NCI-H1436 (cell line): Measurements from ENCODE around the gene CEBPE.
"Not testable (repeated sequence)": the region's sequence is repeated elsewhere in the genome, so short reads cannot be mapped to it uniquely, and the experiment has no call there.

Experiments used
- DNase-seq: peaks from one replicate; lab custom pipeline; 2025; lab: John Stamatoyannopoulos, UW

Gene CEBPE

DNA sequence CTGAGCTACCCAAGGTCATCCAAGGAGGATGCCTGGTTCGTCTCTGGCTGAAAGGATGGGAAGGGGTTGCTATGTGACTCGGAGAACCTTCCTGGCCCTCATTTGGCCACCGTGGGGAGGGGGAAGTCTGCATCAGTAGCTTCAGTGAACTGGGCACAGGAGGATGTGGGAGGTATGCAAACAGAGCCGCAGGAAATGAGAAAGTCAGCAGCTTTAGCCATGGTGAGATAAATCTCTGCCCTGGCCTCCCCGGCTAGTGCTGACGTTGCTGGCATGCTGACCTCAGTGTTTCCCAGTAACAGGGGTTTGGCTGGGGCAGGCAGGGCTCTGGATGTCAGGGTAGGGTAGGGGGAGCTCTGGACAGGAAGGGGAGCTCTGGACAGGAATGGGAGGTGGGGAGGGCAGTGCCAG, 2.3 kb upstream of the CEBPE start:
- DNase-seq, result no peak

DNA sequence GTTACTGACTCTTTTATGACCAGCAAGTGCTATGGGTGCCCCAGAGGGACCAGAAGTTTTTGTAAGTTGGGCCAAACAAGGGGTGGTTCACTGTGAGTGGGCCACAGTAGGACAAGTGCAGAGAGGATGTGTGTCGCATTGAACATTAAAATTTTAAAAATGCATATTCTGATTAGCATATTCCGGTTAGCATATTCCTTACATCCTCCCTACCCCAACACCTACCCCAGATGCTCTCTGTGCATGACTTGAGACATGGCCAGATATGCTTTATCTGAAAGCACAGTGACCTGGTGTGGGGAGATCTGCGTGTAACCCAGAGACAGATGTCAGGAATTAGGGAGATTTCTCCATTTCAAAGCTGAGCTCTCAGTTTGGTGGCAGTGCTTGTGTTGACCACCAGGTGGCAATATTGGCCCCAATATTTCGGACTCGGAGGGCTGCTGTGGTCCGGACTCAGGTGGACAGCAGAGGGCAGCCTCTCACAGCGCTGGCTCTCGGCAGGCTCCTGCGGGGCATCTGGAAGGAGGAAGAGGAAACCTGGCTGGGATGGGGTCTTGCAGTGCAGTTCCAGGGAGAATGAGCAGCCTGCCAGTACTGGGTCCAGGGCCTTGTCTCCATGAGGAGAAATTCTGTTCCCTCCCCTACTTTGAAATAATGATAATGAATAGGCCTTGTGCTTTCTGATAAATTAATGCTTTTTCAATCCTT, 1.6 kb upstream of the CEBPE start:
- peak; percentile 86 for DNase-seq

DNA sequence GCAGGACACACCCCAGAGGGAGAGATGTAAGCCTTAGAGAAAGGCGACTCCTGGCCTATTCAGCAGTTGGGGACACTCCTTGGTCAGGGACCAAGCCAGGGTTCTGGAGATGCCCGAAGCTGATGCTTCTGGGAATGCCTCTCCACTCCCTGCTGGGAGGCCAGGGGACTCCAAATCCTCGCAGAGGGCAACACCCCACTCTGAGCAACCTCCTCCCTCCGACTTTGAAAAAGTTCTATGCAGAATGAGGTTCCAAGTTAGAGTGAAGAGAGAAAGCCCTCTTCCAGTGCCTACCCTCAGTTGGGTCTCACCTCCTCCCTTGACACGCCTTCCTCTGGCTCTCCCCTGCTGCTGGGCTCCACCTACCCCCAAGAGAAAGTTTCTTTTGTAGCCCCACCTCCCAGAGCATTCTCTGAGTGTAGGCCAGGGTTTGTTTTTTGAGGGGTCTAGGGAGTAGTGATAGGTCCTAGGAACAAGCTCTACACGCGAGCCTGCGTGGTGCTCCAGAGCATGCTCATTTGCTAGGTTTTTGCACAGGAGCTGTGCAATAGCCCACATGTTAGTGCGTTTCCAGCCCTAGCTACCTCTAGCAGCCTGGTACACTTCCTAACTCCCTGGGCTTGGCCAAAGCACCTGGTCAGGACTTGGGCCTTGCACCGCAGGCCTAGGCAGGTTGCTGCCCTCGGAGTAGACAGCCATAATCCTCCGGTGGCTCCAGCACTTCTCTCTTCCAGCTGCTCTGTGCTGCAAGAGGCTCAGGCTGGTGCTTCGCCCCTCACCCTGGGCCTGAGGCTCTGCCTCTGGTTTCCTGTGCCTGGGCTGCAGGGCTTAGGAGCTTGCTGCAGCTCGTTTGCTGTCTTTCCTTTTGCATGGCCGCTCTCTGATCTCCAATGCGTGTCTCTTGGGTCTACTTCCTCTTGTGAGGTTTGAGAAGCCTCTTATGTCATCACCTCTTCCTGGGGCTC, 590 bp upstream of the CEBPE start:
- DNase-seq, result no peak

DNA sequence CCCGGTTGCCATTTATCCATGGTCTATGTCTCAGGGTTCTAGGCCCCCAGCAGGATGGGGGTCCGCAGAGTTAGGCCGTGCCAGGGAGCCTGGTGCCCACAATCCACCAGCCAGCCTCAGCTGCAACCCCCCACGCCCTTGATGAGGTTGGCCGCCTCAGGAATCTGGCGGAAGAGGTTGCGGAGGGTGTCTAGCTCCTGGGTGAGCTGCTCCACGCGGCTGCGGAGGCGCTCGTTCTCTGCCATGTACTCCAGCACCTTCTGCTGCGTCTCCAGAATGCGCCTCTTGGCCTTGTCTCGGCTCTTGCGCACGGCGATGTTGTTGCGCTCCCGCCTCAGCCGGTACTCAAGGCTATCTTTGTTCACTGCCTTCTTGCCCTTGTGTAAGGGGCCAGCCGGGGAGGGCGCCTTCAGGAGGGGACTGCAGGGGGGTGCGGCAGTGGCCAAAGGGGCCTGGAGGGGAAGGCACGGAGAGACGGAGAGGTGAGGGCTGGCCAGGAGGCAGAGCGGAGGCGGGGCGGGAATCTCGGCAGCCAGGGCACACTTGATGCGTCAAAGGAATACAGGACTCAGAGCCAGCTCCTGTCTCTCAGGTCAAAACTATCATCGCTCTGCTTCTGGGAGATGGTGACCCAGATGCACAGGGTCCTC, 1.6 kb downstream of the CEBPE start:
- no peak for DNase-seq

DNA sequence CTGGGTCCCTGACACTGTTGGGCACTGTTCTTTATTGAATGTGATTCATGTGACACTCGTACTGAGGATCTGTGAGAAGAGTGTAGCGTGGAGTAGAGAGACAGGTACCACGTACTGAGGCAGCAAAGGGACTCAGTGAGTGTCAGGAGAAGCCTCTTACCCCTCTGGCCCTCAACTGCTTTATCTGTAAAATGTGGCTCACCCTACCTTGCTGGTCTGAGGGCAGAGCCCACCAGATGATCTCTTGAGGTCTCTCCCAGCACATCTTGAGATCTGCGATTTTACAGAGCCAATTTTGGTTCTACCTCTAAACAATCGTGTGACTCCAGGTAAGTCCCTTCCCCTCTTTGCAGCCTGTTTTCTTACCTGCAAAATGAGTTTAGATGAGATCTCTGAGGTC, 3.1 kb downstream of the CEBPE start:
- DNase-seq, result no peak

DNA sequence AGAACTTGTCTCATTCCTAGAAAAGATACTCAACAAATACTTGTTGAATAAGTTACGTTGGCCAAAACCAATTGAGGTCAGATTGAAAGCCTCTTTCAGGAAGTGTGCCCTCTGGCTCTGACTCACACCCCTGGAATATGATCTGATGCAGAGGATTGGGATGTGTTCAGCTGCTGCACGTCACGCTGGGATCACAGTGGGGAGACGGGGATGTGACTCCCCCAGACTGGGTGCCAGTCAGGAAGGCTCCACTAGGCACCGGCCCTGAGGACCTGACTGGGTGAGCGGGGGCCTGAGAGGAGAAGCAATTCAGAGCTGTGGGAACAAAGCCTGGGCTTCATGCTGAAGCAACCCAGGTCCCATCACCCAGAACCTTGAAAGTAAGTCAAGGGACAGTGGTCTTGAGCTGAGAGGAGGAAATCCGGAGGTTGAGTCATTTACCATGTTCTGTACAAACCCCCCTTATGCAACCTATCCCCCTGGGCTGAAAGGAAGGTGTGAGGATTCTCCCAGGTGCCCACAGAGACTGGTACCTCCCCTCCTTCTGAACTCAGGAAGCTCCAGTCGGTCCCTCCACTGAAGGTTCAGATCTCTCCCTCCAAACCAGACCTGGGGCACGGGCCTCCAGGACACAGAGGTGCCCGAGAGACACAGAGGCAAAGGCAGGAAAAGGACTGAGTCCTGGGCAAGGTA, 3.9 kb downstream of the CEBPE start:
- no peak for DNase-seq

DNA sequence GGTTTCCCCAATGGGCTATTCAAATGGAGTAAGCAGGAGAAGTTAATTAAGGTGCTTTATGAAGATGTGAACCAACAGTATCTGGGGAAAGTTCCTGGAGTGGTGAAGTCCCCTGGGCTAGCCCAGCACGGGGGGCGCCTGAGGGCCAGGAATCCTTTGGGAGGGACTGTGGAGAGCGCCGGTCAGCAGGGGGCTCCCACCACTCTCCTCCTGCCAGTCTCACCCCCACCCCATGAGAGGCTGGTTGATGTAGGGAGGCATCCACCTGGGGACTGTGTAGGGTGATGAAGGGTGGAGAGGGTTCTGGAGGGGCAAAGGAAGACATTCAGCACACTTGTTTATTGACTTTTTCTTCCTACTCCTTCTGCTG, 4.4 kb downstream of the CEBPE start:
- no peak for DNase-seq

DNA sequence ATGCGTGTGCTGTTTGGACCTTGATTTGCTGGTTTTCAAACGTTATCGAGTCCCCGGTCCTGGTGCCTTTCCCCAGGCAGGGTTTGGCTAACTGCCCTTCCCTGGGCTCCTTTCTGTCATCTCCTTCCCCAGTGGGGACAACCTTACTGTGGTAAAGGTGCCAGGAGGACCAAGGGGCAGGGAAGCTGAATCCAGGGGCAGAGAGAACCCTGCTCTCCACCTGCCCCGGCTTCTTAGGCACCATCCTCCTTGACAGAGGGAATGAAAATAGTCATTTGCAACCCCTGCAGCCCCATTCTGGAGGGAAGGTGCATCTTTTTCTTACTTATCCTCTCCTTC, 5.0 kb downstream of the CEBPE start:
- DNase-seq, result no peak

DNA sequence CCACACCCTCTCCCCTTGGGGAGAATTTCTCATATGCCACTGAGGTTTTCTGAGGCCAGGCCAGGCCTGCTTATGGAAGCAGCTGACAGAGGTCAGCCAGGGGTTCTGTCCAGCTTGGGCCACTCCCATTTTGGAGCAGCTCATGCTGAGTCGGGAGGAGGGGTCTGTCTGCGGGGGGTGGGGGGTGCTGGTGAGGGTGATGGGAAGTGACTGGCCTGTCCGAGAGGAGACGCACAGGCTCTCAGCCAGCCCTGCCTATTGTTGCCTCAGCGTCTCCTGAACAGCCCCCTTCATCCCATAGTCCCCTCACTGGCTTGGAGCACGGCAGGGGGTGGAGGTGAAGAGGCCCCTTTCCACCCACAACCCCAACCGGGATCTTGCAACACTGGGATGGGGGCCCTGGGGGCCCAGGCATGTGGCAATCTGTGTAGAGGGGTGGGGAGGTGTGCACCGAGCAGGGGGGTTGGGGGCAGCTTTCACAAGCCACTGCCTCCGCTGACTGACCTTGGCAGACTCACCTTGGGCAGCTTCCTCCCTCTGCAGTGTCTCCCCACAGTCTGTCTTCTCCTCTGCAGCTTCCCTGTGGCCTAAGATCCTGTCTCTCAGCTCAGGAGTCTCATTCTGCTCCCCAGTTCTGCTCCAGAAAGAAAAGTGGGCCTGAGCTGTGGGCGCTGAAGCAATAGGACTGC, 5.5 kb downstream of the CEBPE start:
- no peak for DNase-seq

DNA sequence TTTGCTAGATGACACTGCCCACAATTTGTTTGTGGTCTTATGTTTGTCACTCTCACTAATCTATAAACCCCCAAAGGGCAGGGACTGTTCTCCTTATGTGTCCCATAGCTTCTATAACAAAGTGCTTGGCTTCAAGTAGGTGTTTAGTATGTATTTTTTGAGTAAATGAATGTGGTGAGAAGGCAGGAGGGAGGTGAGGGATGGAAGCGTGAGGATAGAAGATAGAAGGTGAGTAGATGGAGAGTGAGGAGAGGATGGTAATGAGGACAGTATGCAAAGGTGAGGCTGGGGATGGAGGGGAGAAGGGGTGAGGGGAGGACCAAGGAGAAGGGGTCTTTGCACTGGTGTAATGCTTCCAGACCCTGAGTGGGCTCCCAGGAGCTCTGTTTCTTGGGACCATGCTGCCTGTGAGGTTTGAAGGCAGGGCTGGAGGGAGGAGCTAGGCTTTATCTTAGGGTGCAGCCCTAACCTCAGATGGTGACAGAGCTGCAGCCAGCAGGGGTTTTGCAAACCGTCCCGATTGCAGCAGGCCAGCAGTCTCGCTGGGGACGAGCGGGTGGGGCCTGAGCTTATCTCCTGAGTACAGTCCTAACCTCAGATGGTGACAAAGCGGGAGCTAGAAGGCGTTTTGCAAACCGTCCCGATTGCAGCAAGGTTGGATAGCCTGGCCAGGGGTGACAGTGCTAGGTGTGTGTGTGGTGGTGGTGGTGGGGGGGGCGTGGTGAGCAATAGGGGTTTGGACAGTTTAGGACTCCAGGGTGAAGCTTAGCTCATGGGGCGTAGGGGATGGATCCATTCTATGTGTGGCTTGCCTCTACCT, 6.5 kb downstream of the CEBPE start:
- DNase-seq, result no peak

DNA sequence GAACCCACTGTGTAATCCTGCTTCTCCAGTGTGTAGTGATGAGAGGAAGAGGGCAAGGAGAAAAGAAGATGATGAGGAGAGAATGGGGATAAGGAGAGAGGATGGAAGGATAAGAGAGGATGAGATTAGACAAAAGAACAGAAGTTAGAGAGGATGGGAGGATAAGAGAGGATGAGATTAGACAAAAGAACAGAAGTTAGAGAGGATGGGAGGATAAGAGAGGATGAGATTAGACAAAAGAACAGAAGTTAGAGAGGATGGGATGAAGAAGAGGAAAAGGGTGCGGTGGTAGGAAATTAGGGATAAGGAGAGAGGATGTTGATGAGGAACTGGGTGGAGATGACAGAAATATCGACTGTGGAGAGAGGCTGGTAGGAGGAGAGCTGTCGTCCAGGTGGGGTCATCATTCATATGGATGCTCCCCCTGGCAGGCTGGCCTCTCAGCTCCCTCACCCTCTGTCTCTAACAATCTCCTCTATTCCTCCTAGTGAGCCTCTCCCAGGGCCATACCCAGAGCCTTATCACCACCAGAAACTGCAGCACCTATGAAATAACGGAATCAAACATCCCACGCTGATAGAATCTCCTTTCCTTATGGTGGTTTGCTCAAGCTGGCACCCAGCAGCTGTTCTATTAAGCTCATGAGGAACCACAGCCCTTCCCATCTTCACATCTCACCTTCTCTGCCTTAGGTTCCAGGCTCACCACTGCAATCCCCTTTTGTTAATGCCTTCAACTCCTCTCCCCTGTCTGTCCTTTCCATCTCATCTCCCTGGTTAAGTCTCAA, 8.3 kb downstream of the CEBPE start:
- no peak for DNase-seq

DNA sequence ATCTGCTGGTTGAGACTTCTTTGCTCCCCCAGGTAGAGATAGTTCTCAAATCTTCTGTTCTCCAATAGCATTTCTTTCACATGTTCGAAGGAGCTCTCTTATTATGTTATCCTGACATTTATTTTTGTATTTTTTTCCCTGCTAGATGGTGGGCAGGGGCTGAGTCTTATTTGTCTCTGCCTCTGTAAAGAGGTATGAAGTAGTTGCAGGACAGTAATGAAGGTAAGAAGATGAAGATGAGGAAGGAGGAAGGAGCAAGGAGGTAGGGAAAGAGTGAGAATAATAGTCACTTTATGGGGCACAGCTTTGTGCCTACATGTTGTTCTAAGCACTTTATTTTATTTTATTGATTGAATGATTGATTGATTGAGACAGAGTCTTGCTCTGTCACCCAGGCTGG, 9.3 kb downstream of the CEBPE start:
- no peak for DNase-seq

DNA sequence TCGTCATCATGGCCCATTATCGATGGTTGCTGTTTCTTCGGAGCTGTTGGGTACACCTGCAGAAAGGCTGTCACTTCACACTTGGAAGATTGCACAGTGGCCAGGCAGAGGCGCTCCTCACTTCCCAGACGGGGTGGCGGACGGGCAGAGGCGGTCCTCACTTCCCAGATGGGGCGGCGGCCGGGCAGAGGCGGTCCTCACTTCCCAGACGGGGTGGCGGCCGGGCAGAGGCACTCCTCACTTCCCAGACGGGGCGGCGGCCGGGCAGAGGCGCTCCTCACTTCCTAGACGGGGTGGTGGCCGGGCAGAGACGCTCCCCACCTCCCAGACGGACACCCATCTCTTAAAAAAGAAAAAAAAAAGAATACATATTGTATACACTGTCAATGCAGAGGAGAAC, 10.9 kb downstream of the CEBPE start:
- not testable (repeated sequence) for DNase-seq

DNA sequence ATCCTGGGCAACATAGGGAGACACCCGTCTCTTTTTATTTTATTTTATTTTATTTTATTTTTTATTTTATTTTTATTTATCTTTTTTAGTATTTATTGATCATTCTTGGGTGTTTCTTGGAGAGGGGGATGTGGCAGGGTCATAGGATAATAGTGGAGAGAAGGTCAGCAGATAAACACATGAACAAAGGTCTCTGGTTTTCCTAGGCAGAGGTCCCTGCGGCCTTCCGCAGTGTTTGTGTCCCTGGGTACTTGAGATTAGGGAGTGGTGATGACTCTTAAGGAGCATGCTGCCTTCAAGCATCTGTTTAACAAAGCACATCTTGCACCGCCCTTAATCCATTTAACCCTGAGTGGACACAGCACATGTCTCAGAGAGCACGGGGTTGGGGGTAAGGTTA, 11.4 kb downstream of the CEBPE start:
- DNase-seq, result not testable (repeated sequence)

DNA sequence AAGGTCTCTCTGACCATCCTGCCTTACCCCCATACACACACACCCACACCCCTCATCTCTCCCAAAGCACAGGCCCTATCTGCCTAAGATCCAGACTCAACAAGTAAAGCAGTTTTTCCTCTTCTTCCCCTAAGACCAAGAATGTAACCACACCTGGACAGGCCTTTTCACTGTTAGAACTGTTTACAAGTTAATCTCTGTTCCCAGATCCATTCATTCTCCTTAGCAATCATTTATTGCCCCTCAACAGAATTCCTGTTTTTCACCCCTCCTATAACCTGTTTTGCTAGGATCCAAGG, 12.4 kb downstream of the CEBPE start:
- DNase-seq, result no peak

DNA sequence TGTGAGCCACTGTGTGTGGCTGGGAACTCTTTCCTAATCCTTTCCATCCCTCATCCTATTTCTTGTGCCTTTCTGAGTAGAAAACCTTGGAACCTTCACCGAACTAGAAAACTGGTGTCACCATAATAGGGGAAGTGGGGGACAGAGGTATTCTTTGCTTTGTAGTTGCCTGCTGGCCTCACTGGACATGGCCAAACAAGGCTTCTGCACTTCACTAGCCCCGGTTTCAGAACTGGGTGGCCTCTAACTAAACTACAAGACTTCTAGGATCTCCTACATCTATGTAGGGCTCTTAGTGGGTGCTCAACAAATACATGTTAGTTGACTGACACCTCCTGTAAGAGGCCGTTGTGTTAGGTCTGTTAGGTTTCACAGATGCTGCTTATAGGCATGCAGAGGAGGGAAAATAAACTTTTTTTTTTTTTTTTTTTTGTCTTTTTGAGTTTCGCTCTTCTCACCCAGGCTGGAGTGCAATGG, 13.7 kb downstream of the CEBPE start:
- DNase-seq, result no peak

DNA sequence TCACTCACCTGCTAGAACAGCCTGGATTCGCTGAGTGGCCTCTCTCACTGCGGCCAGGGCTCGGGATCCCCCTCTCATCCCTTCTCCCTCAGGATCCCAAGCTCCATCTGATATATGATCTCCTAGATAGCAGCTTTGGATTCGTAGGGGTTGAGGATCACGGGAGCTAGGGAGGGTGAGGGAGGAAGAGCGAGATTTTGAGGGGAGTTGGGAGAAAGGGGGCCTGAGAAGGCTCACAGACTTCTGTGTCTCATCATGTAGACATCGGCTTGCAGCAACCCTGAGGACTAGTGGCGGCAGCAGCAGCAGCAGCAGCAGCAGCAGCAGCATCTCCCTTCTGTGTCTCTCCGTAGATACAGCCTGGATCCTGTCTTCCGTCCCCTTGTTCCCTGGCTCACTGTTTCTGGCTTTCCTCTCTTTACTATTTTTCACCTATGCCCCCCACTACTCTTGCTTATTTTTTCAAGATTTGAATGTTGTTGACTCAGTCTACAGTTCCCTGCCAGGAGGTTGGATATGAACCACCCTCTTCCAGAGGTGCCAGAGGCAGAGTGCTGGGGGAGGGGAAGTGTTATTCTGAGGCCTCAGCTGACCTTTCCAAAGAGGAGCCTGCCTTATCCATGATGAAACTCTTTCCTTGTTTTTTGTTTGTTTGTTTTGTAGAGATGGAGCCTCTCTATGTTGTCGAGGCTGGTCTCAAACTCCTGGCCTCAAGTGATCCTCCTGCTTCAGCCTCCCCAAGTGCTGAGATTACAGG, 14.3 kb downstream of the CEBPE start, which contains the start of gene CIROP:
Gene CIROP (minus strand): TSS at position 399 of the 757 bp plus-strand sequence. CDS start 69 bp downstream, at position 330.
- no peak for DNase-seq

DNA sequence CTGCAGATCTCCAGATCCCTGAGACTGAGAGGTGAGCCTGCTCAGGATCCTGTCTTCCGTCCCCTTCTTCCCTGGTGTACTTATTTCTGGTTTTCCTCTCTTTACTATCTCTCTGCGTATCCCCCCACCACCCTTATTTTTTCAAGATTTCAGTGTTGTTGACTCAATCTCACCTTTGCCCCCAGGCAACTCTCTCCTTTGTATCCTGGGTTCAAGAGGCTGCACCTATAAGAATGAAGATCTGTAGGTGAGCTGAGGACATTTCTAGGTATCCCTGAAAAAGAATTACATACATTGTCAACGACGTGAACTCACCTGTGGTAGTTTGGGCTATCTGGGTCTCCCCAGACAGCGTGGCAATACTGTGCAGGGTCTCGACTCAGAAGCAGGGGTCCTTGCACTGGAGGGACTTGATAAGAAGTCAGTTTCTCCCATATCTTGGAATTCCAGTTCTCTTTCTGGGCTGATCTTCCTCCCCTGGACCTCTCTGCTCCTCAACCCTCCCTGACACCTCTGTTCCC, 14.9 kb downstream of the CEBPE start:
- no peak for DNase-seq

DNA sequence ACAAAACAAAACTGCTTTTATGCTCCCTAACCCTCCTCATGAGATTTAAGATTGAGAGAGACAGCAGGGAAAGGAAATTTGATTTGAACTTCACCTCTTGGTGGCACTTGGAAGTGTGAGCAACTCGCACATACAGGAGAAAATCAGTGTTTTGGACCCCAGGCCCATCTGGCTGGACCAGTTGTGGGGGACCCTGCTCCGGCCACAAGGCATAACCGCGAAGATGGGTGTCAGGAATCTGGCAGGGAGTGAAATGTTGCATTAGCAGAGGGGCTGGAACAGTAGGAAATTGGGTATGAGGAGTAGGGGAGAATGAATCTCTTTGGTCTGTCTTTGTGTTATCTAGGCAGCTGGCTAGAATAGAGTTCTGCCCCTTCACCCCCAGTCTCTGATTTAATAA, 15.5 kb downstream of the CEBPE start:
- DNase-seq, result no peak
